Measurements from ENCODE around the gene ADK. TPM values are rescaled to one million over a fixed set of nuclear protein-coding genes. Genes with fewer than 3 reads are reported as not detected.
A peak's percentile ranks its signal among the peaks of the same experiment; 100 is the strongest.

Gene ADK
- total and polyA plus RNA-seq, 2 of the 4 experiments (the other 2 are of a cell fraction) = 30.6 to 40.9 TPM

GRCh38 chr10:74153676-74154075, 2.7 kb downstream of the ADK start:
- Histone ChIP-seq H2AK9ac (replicated peaks; ENCODE audit: low read depth, low read length, poor library complexity) (no peak overlapping the region), H4K5ac (ENCODE audit: low read depth, low read length) (no peak overlapping the region), H3K9me1 (ENCODE audit: insufficient read depth, low read length) (no peaks in the 10 kb centered on the region), H4K91ac (ENCODE audit: insufficient read depth, low read depth, low read length) (no peak overlapping the region), H3K4me1 (ENCODE audit: control insufficient read depth, insufficient read depth, low read length) (peaks cover 3% of the 10 kb centered on the region; the same call in 1 of the 2 replicates), H3K9ac (ENCODE audit: low read depth, low read length) (no peak overlapping the region), H3K4me3 (ENCODE audit: insufficient read depth, low read depth, low read length) (no peak overlapping the region), H4K8ac (ENCODE audit: low read depth in 2 of 2, low read length in 2 of 2) (no peak overlapping the region), H2BK20ac (ENCODE audit: low read depth, low read length) (no peak overlapping the region), H3K4ac (ENCODE audit: low read depth, low read length) (no peak overlapping the region), H3K36me3 (ENCODE audit: control insufficient read depth, insufficient read depth, low read length) (no peaks in the 10 kb centered on the region), H3K27me3 (ENCODE audit: control insufficient read depth, insufficient read depth, low read length) (no peaks in the 10 kb centered on the region), H2BK15ac (ENCODE audit: low read depth, low read length) (no peak overlapping the region), H4K20me1 (ENCODE audit: insufficient read depth, low read length) (no peaks in the 10 kb centered on the region), H3K79me1 (ENCODE audit: low read depth in 1 of 2, low read length in 2 of 2) (peaks cover 3 to 33% of the 10 kb centered on the region in 2 experiments), H2BK120ac (ENCODE audit: low read depth, low read length) (no peak overlapping the region), H3K27ac (ENCODE audit: insufficient read depth, low read length) (no peak overlapping the region), H2AK5ac (ENCODE audit: low read depth, low read length) (no peak overlapping the region), H3K18ac (ENCODE audit: low read depth, low read length) (no peak overlapping the region), H2AFZ (replicated peaks; ENCODE audit: low read length, poor library complexity) (no peak overlapping the region), H3K4me2 (ENCODE audit: low read depth, low read length) (no peak overlapping the region), H3K56ac (ENCODE audit: extremely low read depth, insufficient read depth, low read length) (no peak overlapping the region), H3K14ac (replicated peaks; ENCODE audit: low read depth, low read length) (no peak overlapping the region), H3K23ac (ENCODE audit: low read depth, low read length) (0 out of 2 replicates have a peak overlapping the region, but pooled peaks have one; percentile 43), H2BK5ac (ENCODE audit: low read depth, low read length, poor library complexity, severe bottlenecking) (no peak overlapping the region), H3K9me3 (ENCODE audit: control insufficient read depth, insufficient read depth, low read length) (no peaks in the 10 kb centered on the region)
- no peak for TF ChIP-seq CEBPB (IDR thresholded peaks at IDR 0.05; ENCODE audit: low read depth, low read length)
- no peak for TF ChIP-seq MAZ (IDR thresholded peaks at IDR 0.05; ENCODE audit: borderline replicate concordance, low read depth, low read length)
- no peak for TF ChIP-seq MXI1 (IDR thresholded peaks at IDR 0.05; ENCODE audit: borderline replicate concordance, low read depth, low read length)
- TF ChIP-seq RFX5 (IDR thresholded peaks at IDR 0.05; ENCODE audit: low read depth, low read length) = no peak
- no peak for TF ChIP-seq RAD21 (IDR thresholded peaks at IDR 0.05; ENCODE audit: low read length)
- TF ChIP-seq MAFK (IDR thresholded peaks at IDR 0.05; ENCODE audit: low read depth, low read length) = no peak
- no peak for TF ChIP-seq POLR2A (IDR thresholded peaks at IDR 0.05; ENCODE audit: low read depth, low read length)
- TF ChIP-seq BHLHE40 (IDR thresholded peaks at IDR 0.05; ENCODE audit: low read depth, low read length) = no peak
- no peak for TF ChIP-seq CTCF (conservative IDR thresholded peaks at IDR 0.05; ENCODE audit: low read depth, low read length)
- no peak for TF ChIP-seq FOS (IDR thresholded peaks at IDR 0.05; ENCODE audit: low read depth, low read length)
- no peak for TF ChIP-seq NFE2L2 (IDR thresholded peaks at IDR 0.05; ENCODE audit: low read depth, low read length)
- no peak for TF ChIP-seq CHD1 (IDR thresholded peaks at IDR 0.05; ENCODE audit: low read depth, low read length)
- no peak for ATAC-seq (ENCODE audit: low read depth)
- no TSS peak for BruUV-seq (replicated peaks)
- no CpG with 5 or more reads among the region's 4 CpGs for WGBS, 2 experiments (ENCODE audit: extremely low coverage in 2 of 2, insufficient read length in 1 of 2)
- intact Hi-C loops (cut with micrococcal nuclease) = loop anchor here (5.0 kb wide), 3 partner anchors 39 to 79 kb away; no protein-coding TSS in a partner anchor
- CTCF ChIA-PET = interaction anchor here (0.6 kb wide), 1 partner anchor 586 kb away, joined by 3 read pairs; no protein-coding TSS in a partner anchor
- POLR2A ChIA-PET (ENCODE audit: unreplicated experiment) = no interaction called here
- in situ Hi-C loops (cut with MboI; ENCODE audit: low sequenced_read_pairs) = no loop called here
- no peak for DNase-seq
- dilution Hi-C loops (cut with HindIII; ENCODE audit: low sequenced_read_pairs, unreplicated experiment) = no loop called here

All from IMR-90 (cell line).